ENCODE measurements around the gene SLC12A7.
"Not testable (repeated sequence)": the region's sequence is repeated elsewhere in the genome, so short reads cannot be mapped to it uniquely, and the experiment has no call there.

Gene SLC12A7

DNA sequence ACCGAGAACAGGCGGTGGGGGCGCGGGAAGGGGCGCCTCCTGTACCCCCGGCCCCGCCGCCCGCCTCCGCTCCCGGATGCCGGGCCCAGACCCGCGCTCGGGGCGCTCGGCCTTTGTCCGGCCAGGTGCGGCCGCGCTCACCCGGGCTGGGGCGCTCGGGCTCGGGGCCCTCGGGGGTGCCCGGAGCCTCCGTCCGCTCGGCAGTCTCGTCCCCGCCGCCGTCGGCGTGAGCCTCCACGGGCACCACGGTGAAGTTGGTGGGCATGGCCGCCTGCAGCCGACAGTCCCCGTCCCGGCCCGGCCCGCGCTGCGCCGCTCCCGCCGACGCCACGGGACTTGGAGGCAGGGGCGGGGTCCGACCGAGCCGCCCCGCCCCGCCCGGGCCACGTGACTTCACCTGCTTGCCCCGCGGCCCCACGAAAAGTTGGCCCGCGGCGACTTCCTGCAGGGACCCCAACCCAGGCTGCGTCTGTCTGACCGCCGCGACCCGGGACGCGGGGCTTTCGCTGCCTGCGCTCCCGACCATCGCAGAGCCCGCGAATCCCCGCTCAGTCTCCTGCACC is at the start of gene SLC12A7:
Gene SLC12A7 (minus strand): TSS at position 337 of the 563 bp plus-strand sequence. CDS start 72 bp downstream, at position 265.
- peak; percentile 23 for DNase-seq (ENCODE audit: low spot score)

GRCh38 chr5:1161108-1161832 is 49.4 kb upstream of the SLC12A7 start:
- no peak for DNase-seq (ENCODE audit: low spot score)

DNA sequence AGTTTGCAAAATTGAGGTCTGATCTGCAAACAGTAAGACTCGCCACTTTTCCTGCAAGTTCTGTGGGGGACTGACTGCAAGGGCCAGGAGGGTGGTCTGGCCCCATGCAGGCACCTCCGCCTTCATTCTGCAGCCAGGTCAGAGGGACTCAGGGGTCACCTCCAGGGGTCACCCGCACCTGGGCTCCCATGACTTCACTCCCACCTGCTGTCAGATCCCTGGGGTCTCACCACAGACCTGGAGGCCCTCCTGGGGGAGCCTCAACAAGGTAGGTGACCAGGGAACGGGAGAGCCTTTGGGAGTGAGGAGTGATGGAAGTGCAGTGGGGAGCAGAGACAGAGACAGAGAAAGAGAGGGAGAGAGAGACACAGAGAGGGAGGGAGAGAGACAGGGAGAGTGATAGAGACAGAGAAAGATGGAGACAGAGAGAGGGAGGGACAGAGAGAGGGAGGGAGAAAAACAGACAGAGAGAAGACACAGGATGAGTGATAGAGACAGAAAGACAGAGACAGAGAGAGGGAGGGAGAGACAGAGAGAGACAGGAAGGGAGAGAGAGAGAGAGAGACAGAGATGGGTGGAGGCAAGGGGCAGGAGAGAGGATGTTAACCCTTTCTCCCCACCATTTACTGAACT is 48.0 kb upstream of the SLC12A7 start:
- DNase-seq (ENCODE audit: low spot score): no peak

DNA sequence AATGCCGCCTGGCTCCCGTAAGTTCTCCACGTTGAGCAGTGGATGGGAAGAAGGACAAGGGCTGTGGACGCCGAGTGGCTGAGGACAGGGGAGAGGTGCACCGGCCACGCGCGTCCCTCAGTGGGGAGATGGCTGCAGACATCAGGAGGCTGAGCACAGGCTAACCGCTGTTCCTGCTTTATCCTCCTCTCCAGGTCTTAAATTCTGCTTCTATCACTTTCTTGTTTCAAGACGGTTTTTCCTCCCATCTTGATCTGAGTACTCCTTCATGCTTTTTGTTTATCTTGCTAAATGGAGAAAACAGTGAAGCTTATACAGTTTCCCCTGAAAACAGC is 47.4 kb upstream of the SLC12A7 start:
- no peak for DNase-seq (ENCODE audit: low spot score)

DNA sequence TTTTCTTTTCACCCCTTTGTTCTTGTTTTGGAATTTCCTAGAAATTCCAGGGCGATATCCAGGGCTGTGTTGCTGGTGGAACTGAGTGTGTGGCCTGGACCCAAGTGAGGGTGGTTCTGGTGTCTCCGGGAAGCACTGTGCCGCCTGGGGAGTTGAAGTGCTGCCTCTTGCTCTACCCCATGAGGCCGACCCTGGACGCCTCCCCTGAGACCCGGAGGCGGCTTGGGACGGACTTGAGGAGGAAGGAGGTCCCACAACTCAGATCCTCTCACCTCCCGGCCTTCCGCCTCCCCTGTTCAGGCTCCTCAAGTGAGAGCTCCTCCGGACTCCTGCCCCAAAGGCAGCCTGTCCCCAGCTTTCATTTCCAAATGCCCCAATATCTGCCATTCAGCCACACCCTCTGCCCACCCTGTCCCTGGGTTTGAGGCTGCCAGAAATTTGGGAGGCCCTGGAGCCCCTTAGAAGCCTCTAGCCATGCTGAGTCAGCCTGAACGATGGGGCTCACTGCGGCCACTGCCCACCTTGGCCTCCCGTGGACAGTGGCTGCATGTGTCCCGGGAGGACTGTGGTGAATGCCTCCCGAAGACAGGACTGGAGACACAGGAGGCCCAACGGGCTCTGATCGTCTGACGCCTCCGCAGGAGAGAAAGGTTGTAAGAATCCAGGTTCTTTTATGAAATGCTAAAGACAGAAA is 46.9 kb upstream of the SLC12A7 start:
- DNase-seq (ENCODE audit: low spot score): no peak

- not testable (repeated sequence) for DNase-seq (ENCODE audit: low spot score)
These were observed 45.7 kb upstream of the SLC12A7 start for GRCh38 chr5:1157461-1157986.

DNA sequence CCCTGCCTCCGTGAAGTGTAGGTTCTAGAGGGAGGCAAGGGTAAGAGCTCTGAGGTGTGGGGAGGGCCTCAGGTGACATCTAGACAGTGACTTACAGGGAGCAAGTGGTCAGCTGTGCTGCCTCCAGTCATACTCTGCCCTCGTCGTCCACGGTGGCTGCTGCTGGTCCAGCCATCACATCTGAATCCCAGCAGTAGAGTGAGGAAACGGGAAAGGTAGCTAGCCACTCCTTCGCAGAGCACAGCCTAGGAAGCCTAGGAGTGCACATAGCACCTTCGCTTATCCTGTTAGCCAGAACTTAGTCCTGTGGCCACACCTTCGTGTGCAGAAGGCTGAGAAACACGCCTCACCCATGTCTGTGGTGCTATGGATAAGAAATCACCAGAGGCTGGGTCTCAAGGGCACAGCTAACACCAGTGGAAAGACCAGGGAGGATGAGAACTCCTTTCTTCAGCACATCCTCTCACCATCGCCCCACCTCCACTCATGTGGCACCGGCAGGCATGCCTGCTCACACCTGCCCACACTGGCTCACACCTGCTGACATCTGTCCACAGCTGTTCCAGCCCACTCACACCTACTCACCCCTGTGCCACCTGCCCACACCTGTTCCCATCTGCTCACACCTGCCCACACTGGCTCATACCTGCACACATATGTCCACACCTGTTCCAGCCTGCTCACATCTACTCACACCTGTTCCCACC is 45.0 kb upstream of the SLC12A7 start:
- no peak for DNase-seq (ENCODE audit: low spot score)

GRCh38 chr5:1156033-1156753 is 44.3 kb upstream of the SLC12A7 start:
- no peak for DNase-seq (ENCODE audit: low spot score)

DNA sequence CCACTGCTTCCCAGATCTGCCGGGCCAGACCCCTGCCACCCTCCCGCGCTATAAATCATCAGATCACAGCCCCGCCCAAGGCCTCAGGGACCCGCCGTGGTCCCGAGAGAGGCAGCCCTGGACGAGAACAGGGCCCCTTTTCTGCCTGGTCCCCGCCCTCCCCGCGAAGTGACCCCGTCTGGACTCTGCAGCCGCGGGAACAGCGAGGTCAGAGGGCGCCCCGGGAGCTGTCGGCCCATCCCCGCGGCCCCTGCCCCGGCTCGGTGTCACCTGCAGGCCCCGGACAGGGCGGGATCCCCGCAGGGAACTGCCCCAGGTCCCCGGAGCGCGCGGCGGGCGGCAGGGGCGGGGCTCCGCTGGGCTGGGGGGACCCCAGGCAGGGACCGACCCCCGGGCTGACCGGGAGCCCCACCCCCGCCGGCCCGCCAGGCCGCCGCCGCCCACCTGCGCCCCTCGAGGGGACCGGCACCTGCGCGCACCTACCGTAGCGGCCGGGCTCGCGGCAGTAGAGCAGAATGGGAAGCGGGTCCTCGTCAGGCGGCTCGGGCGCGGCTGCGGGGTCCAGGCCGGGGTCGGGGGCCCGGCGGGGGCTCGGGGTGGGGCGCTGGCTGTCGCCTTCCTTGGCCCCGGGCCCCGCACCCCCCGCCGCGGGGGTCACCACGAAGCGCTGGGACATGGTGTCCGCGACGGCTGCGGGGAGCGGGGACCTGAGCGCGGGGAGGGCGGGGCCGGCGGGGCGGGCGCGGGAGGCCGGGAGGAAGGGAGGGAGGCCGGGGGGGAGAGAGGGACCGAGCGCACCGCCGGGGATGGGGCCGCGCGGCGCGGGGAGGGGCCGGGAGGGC is 43.5 kb upstream of the SLC12A7 start:
- no peak for DNase-seq (ENCODE audit: low spot score)

- no peak for DNase-seq (ENCODE audit: low spot score)
These were observed 41.6 kb upstream of the SLC12A7 start for GRCh38 chr5:1153428-1153827.

GRCh38 chr5:1152771-1153282 is 41.0 kb upstream of the SLC12A7 start:
- DNase-seq (ENCODE audit: low spot score): peak; percentile 60

DNA sequence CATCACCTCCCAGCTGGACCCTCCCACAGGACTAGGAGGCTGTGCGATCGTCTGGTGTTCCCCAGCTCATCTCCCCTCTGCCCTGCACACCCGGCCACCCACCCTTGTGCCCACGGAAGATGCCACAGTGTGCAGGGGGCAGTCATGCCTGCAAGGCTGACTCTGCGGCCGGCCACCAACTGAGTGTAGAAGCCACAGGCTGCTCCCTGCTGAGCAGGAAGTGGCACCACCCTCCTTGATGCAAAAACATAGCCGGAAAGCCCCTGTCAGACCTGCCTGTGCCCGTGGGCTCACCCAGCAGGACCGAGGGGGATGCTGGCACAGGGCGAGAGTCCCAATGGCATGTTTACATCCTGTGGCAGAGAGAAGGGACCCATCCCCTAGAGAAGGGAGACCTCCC is 40.3 kb upstream of the SLC12A7 start:
- DNase-seq (ENCODE audit: low spot score): no peak

DNA sequence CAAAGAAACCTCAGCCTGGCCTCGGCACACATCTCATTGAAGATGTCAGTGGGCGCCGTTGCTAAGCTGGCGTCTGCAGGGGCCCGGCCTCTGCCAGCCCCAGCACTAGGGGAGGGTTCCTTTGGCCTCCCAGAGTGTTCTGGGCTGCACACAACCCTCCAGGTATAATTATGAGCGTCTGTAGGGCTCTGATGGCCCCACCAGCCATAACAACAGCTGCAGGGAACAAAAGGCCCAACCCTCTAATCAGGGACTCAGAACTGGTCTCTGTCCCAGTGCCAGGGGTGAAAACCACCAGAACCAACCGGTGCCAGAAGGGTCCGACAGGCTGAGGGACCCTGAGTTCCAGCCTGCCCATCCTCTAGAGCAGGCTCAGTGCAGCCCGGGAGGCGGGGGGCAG is 39.5 kb upstream of the SLC12A7 start:
- no peak for DNase-seq (ENCODE audit: low spot score)

- no peak for DNase-seq (ENCODE audit: low spot score)
These were observed 39.0 kb upstream of the SLC12A7 start for GRCh38 chr5:1150866-1151265.

DNA sequence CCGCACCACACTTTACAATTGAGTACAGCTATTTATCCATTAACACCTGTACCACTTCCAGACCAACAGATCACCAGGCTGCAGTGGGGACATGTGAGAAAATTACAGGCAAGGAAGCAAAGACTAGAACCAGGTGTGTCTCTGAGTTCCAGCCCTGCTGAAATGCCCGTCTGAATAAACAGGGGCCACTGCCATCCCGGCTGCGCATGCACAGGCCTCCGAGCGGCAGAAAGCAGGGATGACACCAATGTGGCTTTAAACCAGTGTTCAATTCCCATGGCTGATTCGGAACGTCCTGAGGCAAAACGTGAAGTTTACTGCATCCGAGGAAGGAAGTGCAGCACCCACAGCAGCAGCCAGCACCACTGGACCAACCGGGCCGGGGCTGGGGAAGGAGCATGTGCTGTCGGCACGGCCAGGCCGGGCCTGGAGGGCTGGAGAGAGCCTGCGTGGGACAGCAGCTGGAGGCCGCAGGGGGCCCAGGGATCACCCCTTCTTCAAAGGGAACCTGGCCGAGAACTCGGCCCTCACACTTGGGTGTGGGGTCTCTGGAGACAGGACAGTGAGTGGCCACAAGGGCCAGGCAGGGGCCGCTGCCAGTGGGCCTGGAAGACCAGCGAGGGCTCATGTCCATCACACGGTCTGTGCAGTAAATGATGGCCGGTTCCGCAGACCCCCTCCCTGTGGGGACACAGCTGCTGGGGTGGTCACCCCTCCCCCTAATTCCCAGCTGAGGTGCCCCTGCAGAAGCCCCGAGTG is 33.0 kb upstream of the SLC12A7 start:
- DNase-seq (ENCODE audit: low spot score): no peak

- DNase-seq (ENCODE audit: low spot score): no peak
These were observed 32.2 kb upstream of the SLC12A7 start for GRCh38 chr5:1144089-1144488.

- DNase-seq (ENCODE audit: low spot score): no peak
These were observed 31.7 kb upstream of the SLC12A7 start for GRCh38 chr5:1143670-1143951.

DNA sequence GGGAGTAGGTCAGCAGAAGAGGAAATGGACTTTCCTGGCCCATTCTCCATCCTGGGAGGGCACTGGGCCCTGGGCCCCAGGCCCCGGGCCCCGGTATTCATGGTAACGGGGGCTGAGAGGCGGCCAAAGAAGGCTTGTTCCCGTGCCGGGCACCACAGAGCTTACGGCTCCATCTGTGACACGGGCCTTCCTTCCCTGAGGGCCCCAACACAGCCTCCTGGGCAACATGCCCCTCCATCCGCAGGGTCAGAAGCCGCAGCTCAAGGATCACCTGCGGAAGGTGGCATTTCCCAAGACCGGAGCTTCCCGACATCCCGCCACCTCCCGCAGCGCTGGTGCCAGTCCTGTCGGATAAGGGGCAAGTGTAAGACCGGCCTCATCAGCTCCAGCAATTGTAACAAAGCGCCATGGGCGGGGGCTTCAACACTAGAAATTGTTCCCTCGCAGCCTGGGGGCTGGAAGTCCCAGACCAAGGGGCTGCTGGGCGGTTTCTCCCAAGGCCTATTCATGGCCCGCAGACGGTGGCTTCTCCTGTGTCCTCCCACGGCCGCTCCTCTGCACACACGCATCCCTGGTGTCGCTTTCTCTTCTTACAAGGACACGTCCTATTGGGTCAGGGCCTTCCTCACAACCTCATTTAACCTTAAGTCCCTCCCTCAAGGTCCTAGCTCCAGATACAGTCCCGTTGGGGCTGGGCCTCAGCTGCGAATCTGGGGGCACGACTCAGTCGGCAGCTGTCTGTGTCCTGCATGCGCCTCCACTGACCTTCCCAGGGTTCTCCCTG is 31.2 kb upstream of the SLC12A7 start:
- DNase-seq (ENCODE audit: low spot score): no peak

DNA sequence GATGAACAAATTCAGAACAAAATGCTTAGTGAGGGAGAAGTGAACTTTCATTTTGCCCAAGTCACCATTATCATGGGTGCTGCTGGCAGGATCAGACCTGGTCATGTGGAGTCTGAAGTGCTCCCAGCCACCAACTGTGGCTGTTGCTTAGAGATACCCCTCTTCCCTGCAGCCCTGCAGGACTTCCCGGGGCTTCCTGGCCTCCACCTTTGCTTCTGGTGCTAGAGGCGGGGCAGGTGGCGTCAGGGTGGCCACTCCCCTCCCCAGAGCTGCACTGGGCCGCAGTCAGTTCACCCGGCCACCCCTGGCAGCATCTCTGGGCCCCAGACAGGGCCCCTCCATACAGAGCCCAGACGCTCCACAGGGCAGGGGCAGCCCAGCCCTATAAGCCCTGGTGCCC is 30.0 kb upstream of the SLC12A7 start:
- DNase-seq (ENCODE audit: low spot score): no peak

Data from AG08395 (cell line).